GM12878 (cell line): ENCODE measurements around the gene CUEDC1. TPM values are rescaled to one million over a fixed set of nuclear protein-coding genes. Genes with fewer than 3 reads are reported as not detected.

ENCODE experiments used
- ATAC-seq: fragments of 200-7000 bp; cut with Tn5 transposase; 3 replicates; pipeline ENCODE4 v1.9.1; 2020; ENCODE audit warnings: mild to moderate bottlenecking, moderate library complexity
- BruUV-seq: library from RNA; stranded (reverse); fragments of 400-500 nt; replicated peaks from 2 replicates; lab custom pipeline; 2021; lab: Mats Ljungman, UMichigan
- CTCF ChIA-PET: fragments of 300-600 bp; sonication (Branson Sonifier 250); formaldehyde crosslinking; extraction: SDS; loops from one replicate; lab custom pipeline; 2021; ENCODE audit warnings: inconsistent platforms; lab: Yijun Ruan, JAX
- POLR2A ChIA-PET: fragments of 350-600 bp; formaldehyde crosslinking; extraction: SDS; loops from one replicate; lab custom pipeline; 2021; ENCODE audit warnings: inconsistent platforms; lab: Charles Lee
- RAD21 ChIA-PET: fragments of 300-600 bp; sonication (Branson Sonifier 250); formaldehyde crosslinking; loops from one replicate; lab custom pipeline; 2023; ENCODE audit warnings: antibody characterized with exemption; ENCODE audit not compliant: unreplicated experiment; lab: Charles Lee
- SMC1A ChIA-PET: fragments of 300-600 bp; sonication (Branson Sonifier 250); formaldehyde crosslinking; loops from one replicate; lab custom pipeline; 2023; ENCODE audit not compliant: unreplicated experiment, uncharacterized antibody; lab: Charles Lee
- DNase-seq: peaks from one replicate; pipeline ENCODE4 v3.0.0-alpha.2; 2011; ENCODE audit warnings: low read depth, low spot score
- FAIRE-seq: peaks from 3 replicates; lab custom pipeline; 2011; peaks lifted over from hg19 to GRCh38; lab: Jason Lieb, UNC
- H2AFZ ChIP-seq: 2 replicates; pipeline ENCODE4 v1.6.0; 2011; ENCODE audit warnings: low read depth, low read length, control low read depth; ENCODE audit not compliant: control insufficient read depth
- H3K27ac ChIP-seq: 2 replicates; pipeline ENCODE4 v1.5.1; 2011; ENCODE audit warnings: control low read depth; ENCODE audit not compliant: control insufficient read depth, insufficient read depth
- H3K27me3 ChIP-seq, 2 experiments: replicated peaks in 1 of 2; 2 replicates each; pipeline versions ENCODE4 v1.6.0 to v1.6.1; 2011; ENCODE audit warnings: low read length in 1 of 2; ENCODE audit not compliant: control insufficient read depth in 2 of 2, insufficient read depth in 2 of 2
- H3K36me3 ChIP-seq, 2 experiments: 2 replicates each; pipeline ENCODE4 v1.5.1; 2011; ENCODE audit warnings: low read length in 1 of 2; ENCODE audit not compliant: control insufficient read depth in 2 of 2, insufficient read depth in 2 of 2
- H3K4me1 ChIP-seq: 2 replicates; pipeline ENCODE4 v1.6.1; 2011; ENCODE audit warnings: mild to moderate bottlenecking, low read length, moderate library complexity, mixed read lengths; ENCODE audit not compliant: control insufficient read depth, insufficient read depth
- H3K4me2 ChIP-seq: 2 replicates; pipeline ENCODE4 v1.6.0; 2011; ENCODE audit warnings: control low read depth; ENCODE audit not compliant: control insufficient read depth, insufficient read depth
- H3K4me3 ChIP-seq: fragments of 200-600 bp; sonication (generic); 2 replicates; pipeline ENCODE4 v1.5.1; 2016
- H3K79me2 ChIP-seq: 2 replicates; pipeline ENCODE4 v1.6.0; 2011; ENCODE audit warnings: low read length; ENCODE audit not compliant: control insufficient read depth, insufficient read depth
- H3K9ac ChIP-seq: 2 replicates; pipeline ENCODE4 v1.8.0; 2011; ENCODE audit warnings: low read length, control low read depth, mixed read lengths; ENCODE audit not compliant: control insufficient read depth, insufficient read depth
- H3K9me3 ChIP-seq: replicated peaks from 3 replicates; pipeline ENCODE4 v1.5.1; 2011; ENCODE audit warnings: mild to moderate bottlenecking, low read length; ENCODE audit not compliant: control insufficient read depth, insufficient read depth
- H4K20me1 ChIP-seq: 2 replicates; pipeline ENCODE4 v1.6.0; 2011; ENCODE audit not compliant: control insufficient read depth, insufficient read depth
- ASH2L ChIP-seq: fragments of 300-600, 200-600 bp; sonication (generic); IDR thresholded peaks from 2 replicates; pipeline ENCODE4 v1.6.1; 2017; ENCODE audit warnings: low read depth, mild to moderate bottlenecking, borderline replicate concordance
- E2F8 ChIP-seq: fragments of 450-650 bp; IDR thresholded peaks from 2 replicates; pipeline ENCODE4 v1.6.1; 2018; ENCODE audit warnings: mild to moderate bottlenecking, low read depth, moderate library complexity; ENCODE audit not compliant: partially characterized antibody
- GATAD2B ChIP-seq: fragments of 450-650 bp; conservative IDR thresholded peaks from 2 replicates; pipeline ENCODE4 v1.6.1; 2017; ENCODE audit warnings: low read depth, mild to moderate bottlenecking, moderate library complexity
- MYB ChIP-seq: fragments of 150-350 bp; IDR thresholded peaks from 2 replicates; pipeline ENCODE4 v1.6.1; 2014; ENCODE audit warnings: mild to moderate bottlenecking, low read depth, low read length, borderline replicate concordance
- PBX3 ChIP-seq: IDR thresholded peaks from 2 replicates; pipeline ENCODE4 v1.6.1; 2011; ENCODE audit warnings: mild to moderate bottlenecking, low read depth, low read length, moderate library complexity; ENCODE audit not compliant: insufficient replicate concordance
- SKIL ChIP-seq: fragments of 450-650 bp; IDR thresholded peaks from 2 replicates; pipeline ENCODE4 v1.6.1; 2017; ENCODE audit warnings: mild to moderate bottlenecking, low read depth, inconsistent platforms; ENCODE audit not compliant: poor library complexity, severe bottlenecking
- WGBS: methylation state at CpG from one replicate; pipeline ENCODE4 v1.1.6; 2016; ENCODE audit warnings: low lambda C conversion rate; ENCODE audit not compliant: insufficient replicate concordance, insufficient coverage; ENCODE audit errors: missing lambda C conversion rate; 5-methylcytosine and 5-hydroxymethylcytosine counted together
- in situ Hi-C: fragments of 300-500 bp; cut with MboI; formaldehyde crosslinking; loops from 9 replicates; pipeline ENCODE4 v1.14.3; 2018; ENCODE audit warnings: mixed read lengths
- intact Hi-C: fragments of 100-400 bp; cut with micrococcal nuclease; formaldehyde crosslinking; loops from one replicate; pipeline ENCODE4 v1.14.2; 2022; ENCODE audit not compliant: unreplicated experiment
- polyA plus RNA-seq, 11 experiments: library from polyadenylated mRNA; depleted of rRNA in 4 of 11; unstranded in 6 of 11; stranded (reverse) in 5 of 11; fragments of >200 nt; fragmentation: Nextera tagmentation in 4 of 11; fragmentation: Illumina TruSeq in 1 of 11; extraction: Ambion mirVana in 4 of 11; extraction: Trizol in 1 of 11; gene quantifications; 1 replicate in 1 of 11; 2 replicates in 10 of 11; pipeline versions ENCODE4 v1.2.1 to v1.2.3, GENCODE V29; 2011 to 2016; ENCODE audit warnings: inconsistent platforms in 2 of 11, missing spikeins in 2 of 11, low read depth in 1 of 11
- total RNA-seq, 4 experiments: library from RNA; depleted of rRNA in 3 of 4; stranded (reverse); fragments of >200 nt in 3 of 4; fragmentation: Illumina TruSeq in 1 of 4; extraction: Trizol in 1 of 4; gene quantifications; 2 replicates each; pipeline versions ENCODE4 v1.2.1 to v1.2.3, GENCODE V29; 2013 to 2021

CUEDC1 gene
- total and polyA plus RNA-seq, 10 of the 15 experiments (the other 5 are each of a cell fraction or from before 2014, with no cell fraction given) = 0.24 to 7.4 (median 1.8) TPM

GRCh38 chr17:57838857-57839570, 116.2 kb downstream of the CUEDC1 start:
- POLR2A ChIA-PET = no interaction called here
- DNase-seq = no peak
- WGBS = 79% methylated on average over 6 of the region's 6 CpGs
- no peaks in the 10 kb centered on the region for H3K4me1 ChIP-seq
- H3K36me3 ChIP-seq = peaks cover 3 to 8% of the 10 kb centered on the region in 2 experiments; a peak in 3 of 4 replicates
- TF ChIP-seq E2F8 (no peak), PBX3 (no peak), MYB (no peak), ASH2L (no peak), SKIL (no peak), GATAD2B (no peak)
- TF ChIP-seq, all 136 proteins: peak for 0
- no peaks in the 10 kb centered on the region for H3K27me3 ChIP-seq
- RAD21 ChIA-PET = interaction anchor here (1.0 to 1.1 kb wide), 2 partner anchors 15 to 711 kb away, joined by 3 to 4 read pairs; no protein-coding TSS in a partner anchor
- intact Hi-C loops (no loop called here), in situ Hi-C loops (loop anchor here (5.0 kb wide), 1 partner anchor 712 kb away; no protein-coding TSS in a partner anchor)
- no peak overlapping the region for H3K27ac ChIP-seq
- FAIRE-seq = no peak
- H3K9ac ChIP-seq = no peak overlapping the region
- CTCF ChIA-PET = interaction anchor here (0.6 to 1.1 kb wide), 4 partner anchors 11 to 595 kb away, joined by 3 to 5 read pairs (median 4); partner anchors contain the start of gene MRPS23
- no peak overlapping the region for H3K4me2 ChIP-seq
- H3K79me2 ChIP-seq = no peaks in the 10 kb centered on the region
- SMC1A ChIA-PET = interaction anchor here (1.2 kb wide), 1 partner anchor 10 kb away, joined by 6 read pairs; the partner anchor contains the start of gene MRPS23
- ATAC-seq = no peak
- no peaks in the 10 kb centered on the region for H4K20me1 ChIP-seq
- no peak overlapping the region for H3K4me3 ChIP-seq
- H3K9me3 ChIP-seq = no peaks in the 10 kb centered on the region
- H2AFZ ChIP-seq = no peak overlapping the region
- BruUV-seq = no TSS peak
